SKM-1 treated with dmso at 0.1 percent for 144 hours (cell line): Measurements from ENCODE around the gene REXO4.
A peak's percentile ranks its signal among the peaks of the same experiment; 100 is the strongest.

ENCODE experiments used
- DNase-seq: peaks from one replicate; lab custom pipeline; 2025; ENCODE audit not compliant: unreplicated experiment; lab: John Stamatoyannopoulos, UW

The REXO4 gene

GRCh38 chr9:133417541-133418461, at the start of gene REXO4:
Gene REXO4 (minus strand): TSS chr9:133418010. CDS start chr9:133417844, 166 bp downstream.
- DNase-seq, result peak; percentile 82

DNA sequence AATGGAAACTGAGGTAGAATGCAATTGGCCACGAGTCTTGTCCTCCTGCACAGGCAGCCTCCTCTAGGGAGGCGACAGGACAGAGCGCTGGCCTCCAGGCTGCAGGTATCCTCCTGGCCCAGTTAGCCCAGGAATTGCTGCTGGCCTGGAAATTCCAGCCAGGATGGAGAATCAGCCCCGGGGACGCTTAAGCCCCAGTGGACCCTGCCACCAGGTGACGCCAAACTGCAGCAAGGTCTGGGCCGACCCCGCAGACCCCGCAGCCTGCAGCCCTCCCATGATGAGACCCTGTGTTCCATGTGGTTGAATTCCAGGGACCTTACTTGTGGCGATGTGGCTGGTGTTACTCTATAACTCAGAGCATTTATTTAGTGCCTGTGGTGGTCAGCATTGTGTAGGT, 49.3 kb upstream of the REXO4 start:
- no peak for DNase-seq

DNA sequence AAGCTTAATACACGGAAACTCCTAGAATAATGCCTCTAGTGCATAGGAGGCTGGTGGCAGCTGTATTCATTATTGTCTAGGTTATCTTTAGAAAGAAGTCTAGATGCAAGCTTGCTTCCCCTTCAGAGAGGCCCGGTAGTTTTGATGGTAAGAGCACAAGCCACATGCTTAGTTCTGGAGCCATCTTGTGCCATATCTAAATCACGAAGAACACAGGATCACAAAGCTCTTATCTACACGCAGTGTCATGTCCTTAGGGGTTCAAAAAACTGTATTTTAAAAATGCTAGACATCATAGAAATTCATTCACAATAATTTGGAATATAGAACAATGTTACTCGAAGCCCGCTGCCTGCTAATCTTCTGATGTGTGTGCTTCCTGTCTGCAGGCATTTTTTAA, 48.2 kb upstream of the REXO4 start:
- no peak for DNase-seq

- no peak for DNase-seq
Measured at GRCh38 chr9:133464638-133465037, 46.8 kb upstream of the REXO4 start.

DNA sequence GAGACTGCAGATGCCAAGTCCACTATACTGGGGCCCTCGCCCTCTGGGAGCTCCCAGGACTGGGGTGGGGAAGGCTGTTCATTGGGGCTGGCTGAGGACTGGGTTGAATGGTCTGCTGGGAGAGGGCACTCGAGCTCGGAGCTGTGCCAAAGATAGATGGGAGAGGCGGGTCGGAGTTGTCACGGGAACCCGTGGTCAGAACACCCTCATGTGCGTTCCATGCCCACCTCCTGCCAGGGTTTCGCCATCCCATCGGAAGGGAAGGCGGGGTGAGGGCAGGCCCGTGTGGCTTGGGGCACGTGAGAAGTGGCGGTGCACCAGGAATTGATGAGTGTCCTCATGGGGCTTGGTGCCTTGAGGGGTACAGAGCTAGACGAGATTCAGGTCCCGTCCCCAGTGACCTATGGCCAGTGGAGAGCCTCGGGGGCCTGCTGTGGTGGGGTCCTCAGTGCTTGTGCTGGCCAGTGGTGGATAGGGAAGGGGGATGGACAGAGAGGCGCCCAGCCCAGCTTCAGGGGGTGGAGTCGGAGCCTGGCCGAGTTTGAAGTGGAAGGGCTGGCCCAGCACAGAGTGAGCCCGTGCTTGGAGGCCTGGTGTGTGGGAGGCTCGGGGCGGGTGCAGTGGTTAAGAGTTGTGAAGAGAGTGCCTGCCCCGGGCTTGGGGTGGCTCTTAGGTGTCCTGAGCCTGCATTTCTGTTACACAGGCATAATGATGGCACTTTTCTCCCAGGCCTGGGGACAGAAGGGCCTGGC, 46.2 kb upstream of the REXO4 start:
- no peak for DNase-seq

DNA sequence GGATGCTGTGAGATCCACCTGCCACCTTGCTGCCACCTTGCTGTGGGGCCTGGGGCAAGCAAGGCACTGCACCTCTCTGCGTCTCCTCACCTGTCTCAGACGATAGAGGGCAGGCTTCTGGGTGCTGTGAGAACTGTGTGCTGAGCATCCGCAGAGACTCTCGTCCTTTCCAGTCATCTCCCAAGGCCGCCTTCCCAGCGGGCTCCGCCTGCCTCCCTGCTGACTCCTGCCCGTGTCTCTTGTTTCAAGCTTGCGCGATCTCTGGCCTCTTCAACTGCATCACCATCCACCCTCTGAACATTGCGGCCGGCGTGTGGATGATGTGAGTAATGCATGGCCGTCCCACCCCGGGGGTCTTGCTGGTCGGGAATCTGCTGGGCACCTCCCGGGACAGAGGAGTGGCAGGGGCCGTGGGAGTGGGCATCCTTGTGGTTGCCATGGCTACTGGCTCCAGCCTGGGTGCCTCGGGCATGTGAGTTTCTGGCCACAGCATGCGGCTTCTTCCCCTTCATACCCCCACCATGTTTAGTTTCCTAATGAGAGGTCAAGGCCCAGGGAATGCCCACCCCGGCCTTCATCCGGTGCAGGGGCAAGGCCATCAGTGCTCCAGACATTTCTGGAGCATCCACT, 45.5 kb upstream of the REXO4 start:
- no peak for DNase-seq

DNA sequence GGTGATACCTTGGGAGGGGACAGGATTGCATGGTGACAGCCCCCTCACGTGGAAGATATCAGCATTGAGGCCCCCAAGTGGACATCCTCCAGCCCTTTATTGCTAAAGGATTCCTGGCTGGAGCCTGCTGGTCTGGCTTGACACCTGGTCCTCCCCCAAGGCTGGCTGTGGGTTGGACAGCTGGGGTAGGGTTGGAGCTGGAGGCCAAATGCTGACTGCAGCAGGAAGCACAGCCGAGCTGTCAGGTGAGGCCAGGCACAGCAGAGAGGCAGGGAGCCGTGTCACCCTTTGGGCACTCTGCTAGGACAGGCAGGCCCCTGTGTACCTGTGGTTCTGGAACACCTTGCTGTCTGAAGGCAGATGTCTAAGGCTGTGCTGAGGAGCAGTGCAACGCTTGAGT, 44.2 kb upstream of the REXO4 start:
- no peak for DNase-seq

- no peak for DNase-seq
Measured at GRCh38 chr9:133460405-133461175, 42.8 kb upstream of the REXO4 start.

DNA sequence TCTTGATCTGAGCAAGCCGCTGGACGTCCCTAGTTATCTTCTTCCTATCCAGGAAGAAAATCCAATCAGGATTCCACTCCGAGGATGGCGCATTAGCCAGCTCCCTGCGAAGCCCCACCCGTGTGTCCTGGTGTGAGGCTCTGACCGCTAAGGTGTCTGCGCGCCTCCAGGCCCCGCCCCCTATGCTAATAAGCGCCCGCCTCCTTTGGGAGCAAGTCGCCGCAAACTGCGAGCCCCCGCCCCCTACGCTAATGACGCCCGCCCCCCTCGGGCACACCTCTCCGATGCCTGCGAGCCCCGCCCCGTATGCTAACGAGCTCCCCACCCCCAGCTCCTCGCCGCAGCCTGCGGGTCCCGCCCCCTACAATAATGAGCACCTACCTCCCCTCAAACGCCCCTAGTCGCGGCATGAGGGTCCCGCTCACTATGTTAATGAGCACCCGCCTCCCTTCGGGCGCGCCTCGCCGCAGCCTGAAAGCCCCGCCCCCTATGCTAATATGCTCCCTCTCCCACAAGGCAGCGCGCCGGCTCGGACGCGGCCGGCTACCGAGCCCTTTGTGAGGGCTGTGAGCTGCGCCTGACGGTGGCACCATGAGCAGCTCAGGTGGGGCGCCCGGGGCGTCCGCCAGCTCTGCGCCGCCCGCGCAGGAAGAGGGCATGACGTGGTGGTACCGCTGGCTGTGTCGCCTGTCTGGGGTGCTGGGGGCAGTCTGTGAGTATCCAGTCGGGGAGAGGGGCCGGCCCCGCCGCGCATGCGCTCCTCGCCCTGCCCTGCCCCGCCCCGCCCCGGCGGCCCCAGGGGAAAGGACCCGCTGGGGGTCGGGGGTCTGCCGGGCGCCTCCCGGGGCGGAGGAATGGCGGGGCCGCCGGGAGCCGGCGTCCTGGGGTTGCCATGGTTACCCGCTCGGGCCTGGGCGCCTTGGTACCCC, 41.9 kb upstream of the REXO4 start, which contains the start of gene CACFD1:
TSS of gene CACFD1 (plus strand) at position 503 of the 929 bp plus-strand sequence. CDS start at position 592, 89 bp downstream.
- peak; percentile 85 for DNase-seq

GRCh38 chr9:133458643-133459312, 41.0 kb upstream of the REXO4 start:
- DNase-seq, result peak; percentile 46

- DNase-seq, result no peak
Measured at GRCh38 chr9:133457748-133458147, 39.9 kb upstream of the REXO4 start.

- DNase-seq, result no peak
Measured at GRCh38 chr9:133457233-133457632, 39.4 kb upstream of the REXO4 start.

DNA sequence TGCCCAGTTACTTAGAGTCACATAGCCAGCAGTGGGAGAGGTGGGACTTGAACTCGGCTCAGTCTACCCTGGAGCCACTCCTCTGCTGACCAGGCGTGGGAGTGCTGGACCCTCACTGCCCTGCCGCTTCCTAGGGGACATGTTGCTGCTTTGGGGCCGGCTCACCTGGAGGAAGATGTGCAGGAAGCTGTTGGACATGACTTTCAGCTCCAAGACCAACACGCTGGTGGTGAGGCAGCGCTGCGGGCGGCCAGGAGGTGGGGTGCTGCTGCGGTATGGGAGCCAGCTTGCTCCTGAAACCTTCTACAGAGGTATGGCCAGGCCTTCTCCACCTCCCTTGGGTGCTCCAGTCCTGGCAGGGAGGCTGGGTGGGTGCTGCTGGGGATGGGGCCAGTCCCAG, 38.6 kb upstream of the REXO4 start:
- DNase-seq, result no peak

GRCh38 chr9:133455936-133456335, 38.1 kb upstream of the REXO4 start:
- DNase-seq, result no peak

- no peak for DNase-seq
Measured at GRCh38 chr9:133454943-133455673, 37.3 kb upstream of the REXO4 start.

- no peak for DNase-seq
Measured at GRCh38 chr9:133454325-133454724, 36.5 kb upstream of the REXO4 start.

- no peak for DNase-seq
Measured at GRCh38 chr9:133453651-133454050, 35.8 kb upstream of the REXO4 start.

- DNase-seq, result no peak
Measured at GRCh38 chr9:133452562-133452961, 34.8 kb upstream of the REXO4 start.
